Testis (tissue), 2 donors: ENCODE results near the gene CYB5R3.
"Not testable (repeated sequence)": the region's sequence is repeated elsewhere in the genome, so short reads cannot be mapped to it uniquely, and the experiment has no call there.

Experiments
- POLR2A ChIP-seq: fragments of 450-650 bp; IDR thresholded peaks from one replicate; pipeline ENCODE4 v1.6.1; 2017; ENCODE audit warnings: antibody characterized with exemption, mild to moderate bottlenecking, moderate library complexity
- TF ChIP-seq, protein P1 (sequence below), 3 experiments: fragments of 450-650 bp in 2 of 3; fragments of 200-600 bp in 1 of 3; sonication (generic) in 1 of 3; IDR thresholded peaks; one replicate each; pipeline ENCODE4 v1.5.1; 2016 to 2019; ENCODE audit warnings: antibody characterized with exemption in 3 of 3, mild to moderate bottlenecking in 2 of 3, moderate library complexity in 1 of 3

DNA sequence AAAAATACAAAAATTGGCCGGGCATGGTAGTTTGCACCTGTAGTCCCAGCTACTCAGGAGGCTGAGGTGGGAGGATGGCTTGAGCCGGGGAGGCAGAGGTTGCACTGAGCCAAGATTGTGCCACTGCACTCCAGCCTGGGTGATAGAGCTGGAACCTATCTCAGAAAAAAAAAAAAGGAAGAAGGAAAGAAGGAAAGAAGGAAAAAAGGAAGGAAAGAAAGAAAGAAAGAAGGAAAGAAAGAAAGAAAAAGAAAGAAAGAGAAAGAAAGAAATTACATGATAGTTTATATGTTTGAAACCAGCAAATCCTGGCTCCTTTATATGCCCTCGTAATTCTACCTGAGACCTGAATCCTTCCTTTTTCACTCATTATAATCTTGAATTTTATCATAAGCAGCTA is 17.2 kb upstream of the CYB5R3 start:
- TF ChIP-seq, protein P1, sequence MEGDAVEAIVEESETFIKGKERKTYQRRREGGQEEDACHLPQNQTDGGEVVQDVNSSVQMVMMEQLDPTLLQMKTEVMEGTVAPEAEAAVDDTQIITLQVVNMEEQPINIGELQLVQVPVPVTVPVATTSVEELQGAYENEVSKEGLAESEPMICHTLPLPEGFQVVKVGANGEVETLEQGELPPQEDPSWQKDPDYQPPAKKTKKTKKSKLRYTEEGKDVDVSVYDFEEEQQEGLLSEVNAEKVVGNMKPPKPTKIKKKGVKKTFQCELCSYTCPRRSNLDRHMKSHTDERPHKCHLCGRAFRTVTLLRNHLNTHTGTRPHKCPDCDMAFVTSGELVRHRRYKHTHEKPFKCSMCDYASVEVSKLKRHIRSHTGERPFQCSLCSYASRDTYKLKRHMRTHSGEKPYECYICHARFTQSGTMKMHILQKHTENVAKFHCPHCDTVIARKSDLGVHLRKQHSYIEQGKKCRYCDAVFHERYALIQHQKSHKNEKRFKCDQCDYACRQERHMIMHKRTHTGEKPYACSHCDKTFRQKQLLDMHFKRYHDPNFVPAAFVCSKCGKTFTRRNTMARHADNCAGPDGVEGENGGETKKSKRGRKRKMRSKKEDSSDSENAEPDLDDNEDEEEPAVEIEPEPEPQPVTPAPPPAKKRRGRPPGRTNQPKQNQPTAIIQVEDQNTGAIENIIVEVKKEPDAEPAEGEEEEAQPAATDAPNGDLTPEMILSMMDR (IDR thresholded peaks at IDR 0.05) = not testable (repeated sequence)
- TF ChIP-seq POLR2A = not testable (repeated sequence)
